GM20000 (cell line): ENCODE results near the gene MAGI2.

Experiments
- DNase-seq: peaks from one replicate; pipeline ENCODE4 v3.0.0; 2012; ENCODE audit warnings: low spot score
- CTCF ChIP-seq: IDR thresholded peaks from 2 replicates; pipeline ENCODE4 v1.5.1; 2012; ENCODE audit warnings: mild to moderate bottlenecking, control low read depth; ENCODE audit errors: extremely low read depth, missing control alignments

The MAGI2 gene

GRCh38 chr7:79421751-79422150, 31.7 kb downstream of the MAGI2 start:
- no peak for TF ChIP-seq CTCF
- DNase-seq = no peak

- no peak for TF ChIP-seq CTCF
- DNase-seq = no peak
Measured at GRCh38 chr7:79420464-79420863, 33.0 kb downstream of the MAGI2 start.

GRCh38 chr7:79414910-79415309, 38.6 kb downstream of the MAGI2 start:
- no peak for DNase-seq
- no peak for TF ChIP-seq CTCF

- DNase-seq = no peak
- no peak for TF ChIP-seq CTCF
Measured at GRCh38 chr7:79412915-79413314, 40.6 kb downstream of the MAGI2 start.

GRCh38 chr7:79412438-79412837, 41.0 kb downstream of the MAGI2 start:
- no peak for DNase-seq
- TF ChIP-seq CTCF = no peak

GRCh38 chr7:79410345-79410744, 43.1 kb downstream of the MAGI2 start:
- no peak for TF ChIP-seq CTCF
- DNase-seq = no peak

- TF ChIP-seq CTCF = no peak
- DNase-seq = no peak
Measured at GRCh38 chr7:79407351-79407750, 46.1 kb downstream of the MAGI2 start.
